A549 treated with dexamethasone at 1 μM for 4 hours (cell line): ENCODE results near the gene NINL. TPM values are rescaled to one million over a fixed set of nuclear protein-coding genes. Genes with fewer than 3 reads are reported as not detected.

Experiments
- total RNA-seq: library from RNA; stranded (reverse); fragments of 200-300 nt; extraction: Qiagen RNA extraction; gene quantifications from 5 replicates; pipeline ENCODE4 v1.2.3, GENCODE V29; 2022

NINL gene
- total RNA-seq = 13.2 to 17.4 TPM (median 14.4 TPM) in 5 replicates

GRCh38 chr20:25584905-25585704 lies at the start of gene NINL:
NINL (minus strand) TSS chr20:25585531; CDS start chr20:25526587, 58,944 bp downstream.

DNA sequence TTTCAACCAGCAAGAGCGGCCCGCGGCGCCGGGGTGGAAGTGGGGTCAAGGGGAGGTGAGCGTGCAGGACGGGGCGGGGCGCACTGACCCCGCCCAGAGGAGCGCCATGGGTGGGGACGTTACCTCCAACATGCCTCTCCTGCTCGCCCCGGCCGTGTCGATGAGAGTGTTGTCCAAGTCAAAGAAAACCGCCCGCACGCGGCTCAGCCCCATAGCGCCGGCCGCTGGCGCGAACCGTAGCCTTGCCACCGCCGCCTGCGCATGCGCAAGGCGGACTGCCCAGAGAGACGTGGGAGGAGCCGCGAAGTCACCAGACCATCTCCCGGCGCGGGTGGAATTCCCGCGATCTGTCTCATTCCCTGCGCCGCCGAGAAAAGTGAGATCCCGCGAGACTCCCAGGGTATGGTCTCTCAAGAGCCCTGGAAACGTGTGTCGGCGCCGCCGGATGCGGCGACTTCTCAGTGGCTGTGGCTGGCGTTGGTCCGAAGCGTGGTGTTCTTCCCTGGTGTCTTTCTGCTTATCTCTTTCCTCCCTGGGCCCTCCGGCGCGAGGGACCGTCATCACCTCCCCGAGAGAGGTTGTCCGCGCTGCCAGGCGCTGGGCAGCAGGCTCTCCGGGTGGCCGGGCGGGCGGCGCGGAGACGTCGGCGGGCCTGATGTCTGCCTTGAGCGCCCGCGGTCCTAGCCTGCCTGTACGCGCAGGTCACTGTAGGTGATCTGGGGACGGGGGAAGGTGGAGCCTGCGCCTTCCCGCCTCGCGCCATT lies 38.6 kb upstream of the NINL start, which contains the start of gene NANP:
Gene NANP, minus strand, starts transcription at position 279 of the 764 bp plus-strand sequence. Its CDS starts 66 bp downstream, at position 213.

GRCh38 chr20:25407311-25408169 lies 177.8 kb downstream of the NINL start, which contains the start of gene GINS1:
GINS1 (plus strand) TSS chr20:25407673; CDS start chr20:25407821, 148 bp downstream.

Other genes with a start within 250 kb of the NINL start
- 114 to 156 TPM (median 142 TPM) in 5 replicates for gene ABHD12, start 194.7 kb downstream of the NINL start, total RNA-seq
- gene GINS1, start 177.9 kb downstream of the NINL start, total RNA-seq = 32.1 to 43.3 TPM (median 38.1 TPM) in 5 replicates
- gene NANP, start 38.5 kb upstream of the NINL start, total RNA-seq = 7.4 to 9.4 TPM (median 8.6 TPM) in 5 replicates
- 17.9 to 20.7 TPM (median 19.5 TPM) in 5 replicates for gene ZNF337, start 111.3 kb upstream of the NINL start, total RNA-seq